ENCODE results near the gene UBE2J2.
"Not testable (repeated sequence)": the region's sequence is repeated elsewhere in the genome, so short reads cannot be mapped to it uniquely, and the experiment has no call there.

The UBE2J2 gene

GRCh38 chr1:1318777-1319645, 45.4 kb upstream of the UBE2J2 start:
- DNase-seq (ENCODE audit: low spot score): no peak
- no peak for TF ChIP-seq CTCF (IDR thresholded peaks at IDR 0.05; ENCODE audit: borderline replicate concordance, control extremely low read depth, extremely low read depth, insufficient read depth, missing control alignments)
- in situ Hi-C loops (cut with MboI; ENCODE audit: low sequenced_read_pairs, unreplicated experiment): no loop called here

- in situ Hi-C loops (cut with MboI; ENCODE audit: low sequenced_read_pairs, unreplicated experiment): no loop called here
- TF ChIP-seq CTCF (IDR thresholded peaks at IDR 0.05; ENCODE audit: borderline replicate concordance, control extremely low read depth, extremely low read depth, insufficient read depth, missing control alignments): no peak
- DNase-seq (ENCODE audit: low spot score): no peak
These were observed 44.5 kb upstream of the UBE2J2 start for GRCh38 chr1:1318131-1318652.

GRCh38 chr1:1317420-1317819, 43.8 kb upstream of the UBE2J2 start:
- no peak for TF ChIP-seq CTCF (IDR thresholded peaks at IDR 0.05; ENCODE audit: borderline replicate concordance, control extremely low read depth, extremely low read depth, insufficient read depth, missing control alignments)
- in situ Hi-C loops (cut with MboI; ENCODE audit: low sequenced_read_pairs, unreplicated experiment): no loop called here
- no peak for DNase-seq (ENCODE audit: low spot score)

GRCh38 chr1:1316199-1316598, 42.5 kb upstream of the UBE2J2 start:
- in situ Hi-C loops (cut with MboI; ENCODE audit: low sequenced_read_pairs, unreplicated experiment); DNase-seq (ENCODE audit: low spot score): not testable (repeated sequence)

GRCh38 chr1:1315435-1315954, 41.8 kb upstream of the UBE2J2 start:
- no peak for TF ChIP-seq CTCF (IDR thresholded peaks at IDR 0.05; ENCODE audit: borderline replicate concordance, control extremely low read depth, extremely low read depth, insufficient read depth, missing control alignments)
- in situ Hi-C loops (cut with MboI; ENCODE audit: low sequenced_read_pairs, unreplicated experiment): no loop called here
- no peak for DNase-seq (ENCODE audit: low spot score)

- no peak for TF ChIP-seq CTCF (IDR thresholded peaks at IDR 0.05; ENCODE audit: borderline replicate concordance, control extremely low read depth, extremely low read depth, insufficient read depth, missing control alignments)
- no peak for DNase-seq (ENCODE audit: low spot score)
- in situ Hi-C loops (cut with MboI; ENCODE audit: low sequenced_read_pairs, unreplicated experiment): no loop called here
These were observed 41.2 kb upstream of the UBE2J2 start for GRCh38 chr1:1314678-1315335.

GRCh38 chr1:1314237-1314586, 40.6 kb upstream of the UBE2J2 start:
- TF ChIP-seq CTCF (IDR thresholded peaks at IDR 0.05; ENCODE audit: borderline replicate concordance, control extremely low read depth, extremely low read depth, insufficient read depth, missing control alignments): no peak
- no peak for DNase-seq (ENCODE audit: low spot score)
- in situ Hi-C loops (cut with MboI; ENCODE audit: low sequenced_read_pairs, unreplicated experiment): no loop called here
